Ramos (cell line): Measurements from ENCODE around the gene CARS1.

Source experiments
- in situ Hi-C: fragments of 300-500 bp; cut with MboI; formaldehyde crosslinking; loops from one replicate; pipeline ENCODE4 v1.14.3; 2022; ENCODE audit warnings: low sequenced_read_pairs; ENCODE audit not compliant: unreplicated experiment

Gene CARS1

GRCh38 chr11:2980168-2980840, 76.9 kb downstream of the CARS1 start:
- in situ Hi-C loops = loop anchor here (25.0 kb wide), 1 partner anchor 757 kb away; no protein-coding TSS in a partner anchor

GRCh38 chr11:2977113-2977512, 80.1 kb downstream of the CARS1 start:
- in situ Hi-C loops = loop anchor here (25.0 kb wide), 1 partner anchor 760 kb away; no protein-coding TSS in a partner anchor

GRCh38 chr11:2976294-2977063, 80.7 kb downstream of the CARS1 start:
- in situ Hi-C loops = loop anchor here (25.0 kb wide), 1 partner anchor 761 kb away; no protein-coding TSS in a partner anchor

- in situ Hi-C loops = loop anchor here (25.0 kb wide), 1 partner anchor 762 kb away; no protein-coding TSS in a partner anchor
Measured at GRCh38 chr11:2975594-2975993, 81.6 kb downstream of the CARS1 start.

- in situ Hi-C loops = no loop called here
Measured at GRCh38 chr11:2974272-2974671, 83.0 kb downstream of the CARS1 start.

- in situ Hi-C loops = no loop called here
Measured at GRCh38 chr11:2968341-2968900, 88.8 kb downstream of the CARS1 start.

- in situ Hi-C loops = no loop called here
Measured at GRCh38 chr11:2964782-2965181, 92.4 kb downstream of the CARS1 start.

GRCh38 chr11:2963761-2964160, 93.5 kb downstream of the CARS1 start:
- in situ Hi-C loops = no loop called here

- in situ Hi-C loops = no loop called here
Measured at GRCh38 chr11:2963112-2963754, 94.0 kb downstream of the CARS1 start.

- in situ Hi-C loops = no loop called here
Measured at GRCh38 chr11:2961080-2961479, 96.1 kb downstream of the CARS1 start.

GRCh38 chr11:2960139-2960538, 97.1 kb downstream of the CARS1 start:
- in situ Hi-C loops = no loop called here

GRCh38 chr11:2958251-2958650, 99.0 kb downstream of the CARS1 start:
- in situ Hi-C loops = no loop called here

- in situ Hi-C loops = no loop called here
Measured at GRCh38 chr11:2955906-2956476, 101.2 kb downstream of the CARS1 start.

- in situ Hi-C loops = no loop called here
Measured at GRCh38 chr11:2954263-2954662, 103.0 kb downstream of the CARS1 start.

GRCh38 chr11:2952290-2952689, 104.9 kb downstream of the CARS1 start:
- in situ Hi-C loops = no loop called here

- in situ Hi-C loops = no loop called here
Measured at GRCh38 chr11:2951231-2952110, 105.8 kb downstream of the CARS1 start.
